Testis (tissue), 3 donors: ENCODE results near the gene DENND5B. TPM values are rescaled to one million over a fixed set of nuclear protein-coding genes. Genes with fewer than 3 reads are reported as not detected.

Experiments
- DNase-seq: peaks from one replicate; pipeline ENCODE4 v3.0.0-alpha.2; 2019
- H3K27ac ChIP-seq, 2 donors: fragments of 200-600 bp; sonication (generic); one replicate each; pipeline ENCODE4 v1.5.1; 2019
- H3K27me3 ChIP-seq: fragments of 200-600 bp; sonication (generic); one replicate; pipeline ENCODE4 v1.5.1; 2019
- H3K36me3 ChIP-seq: fragments of 200-600 bp; sonication (generic); one replicate; pipeline ENCODE4 v1.5.1; 2017; ENCODE audit warnings: low read depth; ENCODE audit errors: missing control alignments
- H3K4me1 ChIP-seq: fragments of 200-600 bp; sonication (generic); one replicate; pipeline ENCODE4 v1.5.1; 2019
- H3K4me3 ChIP-seq, 2 donors: fragments of 200-600 bp; sonication (generic); one replicate each; pipeline ENCODE4 v1.5.1; 2017 to 2019
- H3K9me3 ChIP-seq: fragments of 200-600 bp; sonication (generic); one replicate; pipeline ENCODE4 v1.5.1; 2017
- CTCF ChIP-seq, 3 experiments: fragments of 450-650 bp in 2 of 3; fragments of 200-600 bp in 1 of 3; sonication (generic) in 1 of 3; IDR thresholded peaks; one replicate each; pipeline ENCODE4 v1.5.1; 2016 to 2019; ENCODE audit warnings: antibody characterized with exemption in 3 of 3, mild to moderate bottlenecking in 2 of 3, moderate library complexity in 1 of 3
- POLR2A ChIP-seq: fragments of 450-650 bp; IDR thresholded peaks from one replicate; pipeline ENCODE4 v1.6.1; 2017; ENCODE audit warnings: antibody characterized with exemption, mild to moderate bottlenecking, moderate library complexity
- WGBS, 2 donors: methylation state at CpG; one replicate each; pipeline ENCODE4 v1.1.5; 2018; 5-methylcytosine and 5-hydroxymethylcytosine counted together
- intact Hi-C: fragments of 100-400 bp; cut with DNase I; formaldehyde crosslinking; loops from one replicate; pipeline ENCODE4 v1.15.1; 2023; ENCODE audit warnings: low total_unique reads
- polyA plus RNA-seq: library from polyadenylated mRNA; stranded (reverse); fragments of 350-450 nt; fragmentation: Illumina TruSeq; extraction: RNeasy Lipid Tissue Mini Kit (QIAGEN cat#74804); gene quantifications from one replicate; pipeline ENCODE4 v1.2.3, GENCODE V29; 2014; ENCODE audit warnings: low read depth, low replicate concordance; ENCODE audit not compliant: insufficient read depth
- total RNA-seq, 2 donors: library from RNA; depleted of rRNA; stranded (reverse); fragments of >200 nt; gene quantifications; one replicate each; pipeline ENCODE4 v1.2.3, GENCODE V29; 2016

DENND5B gene
- total and polyA plus RNA-seq, 3 donors from 2014 or later: 34.7 to 62.3 (median 60.4) TPM

- 80 to 89% methylated on average over 2 of the region's 2 CpGs for WGBS, 2 donors
- Histone ChIP-seq H3K4me3 (no peak overlapping the region), H3K36me3 (no peaks in the 10 kb centered on the region), H3K27ac (no peak overlapping the region), H3K27me3 (no peaks in the 10 kb centered on the region), H3K9me3 (no peaks in the 10 kb centered on the region), H3K4me1 (no peaks in the 10 kb centered on the region)
- intact Hi-C loops: no loop called here
- DNase-seq: no peak
- TF ChIP-seq POLR2A (no peak), CTCF (IDR thresholded peaks at IDR 0.05) (no peak)
These were observed 91.4 kb downstream of the DENND5B start for GRCh38 chr12:31499567-31499966.

GRCh38 chr12:31498424-31498823, 92.5 kb downstream of the DENND5B start:
- 87 to 92% methylated on average over 4 of the region's 4 CpGs for WGBS, 2 donors
- TF ChIP-seq CTCF (IDR thresholded peaks at IDR 0.05) (no peak), POLR2A (no peak)

GRCh38 chr12:31496257-31496656, 94.7 kb downstream of the DENND5B start:
- intact Hi-C loops: no loop called here

More at GRCh38 chr12:31498424-31498823, 92.5 kb downstream of the DENND5B start:
- H3K27ac ChIP-seq: no peak overlapping the region
- H3K27me3 ChIP-seq: no peaks in the 10 kb centered on the region
- H3K36me3 ChIP-seq: no peaks in the 10 kb centered on the region
- H3K9me3 ChIP-seq: no peaks in the 10 kb centered on the region
- no peak overlapping the region for H3K4me3 ChIP-seq
- intact Hi-C loops: no loop called here
- no peak for DNase-seq
- no peaks in the 10 kb centered on the region for H3K4me1 ChIP-seq

GRCh38 chr12:31494455-31494854, 96.5 kb downstream of the DENND5B start:
- intact Hi-C loops: no loop called here
- H3K4me1 ChIP-seq: no peaks in the 10 kb centered on the region
- 74% methylated on average over 2 of the region's 2 CpGs for WGBS, 2 donors

More at GRCh38 chr12:31496257-31496656, 94.7 kb downstream of the DENND5B start:
- no peaks in the 10 kb centered on the region for H3K9me3 ChIP-seq
- no peaks in the 10 kb centered on the region for H3K27me3 ChIP-seq
- no peaks in the 10 kb centered on the region for H3K4me1 ChIP-seq
- no peak for TF ChIP-seq POLR2A
- no peak for TF ChIP-seq CTCF (IDR thresholded peaks at IDR 0.05)
- no peak for DNase-seq
- H3K4me3 ChIP-seq: no peak overlapping the region
- H3K36me3 ChIP-seq: no peaks in the 10 kb centered on the region
- no peak overlapping the region for H3K27ac ChIP-seq

More at GRCh38 chr12:31494455-31494854, 96.5 kb downstream of the DENND5B start:
- Histone ChIP-seq H3K27ac (no peak overlapping the region), H3K9me3 (no peaks in the 10 kb centered on the region), H3K27me3 (no peaks in the 10 kb centered on the region), H3K36me3 (no peaks in the 10 kb centered on the region), H3K4me3 (no peak overlapping the region)
- DNase-seq: no peak
- TF ChIP-seq POLR2A (no peak), CTCF (IDR thresholded peaks at IDR 0.05) (no peak)
